ENCODE data around the gene HIP1R.

DNA sequence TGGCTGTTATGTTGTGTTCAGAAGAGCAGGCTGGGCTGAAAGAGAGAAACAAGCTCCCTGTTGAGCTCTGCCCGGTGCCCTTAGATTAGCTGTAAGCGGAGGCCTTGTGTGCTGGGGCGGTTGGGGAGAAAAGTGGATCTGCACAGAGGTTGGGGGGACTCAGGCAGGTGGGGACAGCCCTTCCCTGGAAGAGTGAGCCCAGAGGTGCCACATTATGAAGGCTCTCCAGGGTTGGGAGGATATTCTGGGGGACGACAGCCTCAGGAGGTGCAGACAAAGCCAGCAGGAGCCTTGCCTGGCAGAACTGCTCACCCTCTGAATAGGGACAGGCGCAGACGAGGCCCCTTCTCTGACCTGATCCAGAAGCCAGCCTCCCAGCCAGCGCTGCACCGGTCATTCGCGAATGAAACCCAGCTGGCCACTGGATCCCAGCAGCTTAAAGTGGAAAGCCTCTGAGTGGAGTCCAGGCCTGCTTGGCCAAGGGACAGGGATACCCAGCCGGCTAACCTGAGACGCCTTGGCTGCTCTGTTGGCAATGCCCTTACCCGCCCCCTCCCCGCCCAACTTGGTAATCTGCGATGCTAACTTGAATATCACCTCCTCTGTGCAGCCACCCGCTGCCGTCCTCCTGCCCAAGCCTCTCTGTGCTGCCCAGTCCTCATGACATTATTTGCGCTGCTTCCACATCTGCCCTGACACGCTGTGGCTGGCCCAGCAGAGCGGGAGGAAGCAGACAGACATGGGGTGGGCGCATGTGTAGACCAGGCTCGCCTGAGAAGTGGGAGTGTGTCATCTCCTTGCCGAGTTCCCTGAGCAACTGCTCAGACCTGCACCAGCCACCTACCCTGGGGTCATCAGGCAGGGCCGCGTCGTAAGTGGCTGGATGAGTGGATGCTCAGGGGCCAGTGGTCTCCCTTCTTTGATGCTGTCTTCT, 5.6 kb downstream of the HIP1R start:
- TF ChIP-seq, protein P1, sequence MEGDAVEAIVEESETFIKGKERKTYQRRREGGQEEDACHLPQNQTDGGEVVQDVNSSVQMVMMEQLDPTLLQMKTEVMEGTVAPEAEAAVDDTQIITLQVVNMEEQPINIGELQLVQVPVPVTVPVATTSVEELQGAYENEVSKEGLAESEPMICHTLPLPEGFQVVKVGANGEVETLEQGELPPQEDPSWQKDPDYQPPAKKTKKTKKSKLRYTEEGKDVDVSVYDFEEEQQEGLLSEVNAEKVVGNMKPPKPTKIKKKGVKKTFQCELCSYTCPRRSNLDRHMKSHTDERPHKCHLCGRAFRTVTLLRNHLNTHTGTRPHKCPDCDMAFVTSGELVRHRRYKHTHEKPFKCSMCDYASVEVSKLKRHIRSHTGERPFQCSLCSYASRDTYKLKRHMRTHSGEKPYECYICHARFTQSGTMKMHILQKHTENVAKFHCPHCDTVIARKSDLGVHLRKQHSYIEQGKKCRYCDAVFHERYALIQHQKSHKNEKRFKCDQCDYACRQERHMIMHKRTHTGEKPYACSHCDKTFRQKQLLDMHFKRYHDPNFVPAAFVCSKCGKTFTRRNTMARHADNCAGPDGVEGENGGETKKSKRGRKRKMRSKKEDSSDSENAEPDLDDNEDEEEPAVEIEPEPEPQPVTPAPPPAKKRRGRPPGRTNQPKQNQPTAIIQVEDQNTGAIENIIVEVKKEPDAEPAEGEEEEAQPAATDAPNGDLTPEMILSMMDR (IDR thresholded peaks at IDR 0.05): no peak
- no peak for TF ChIP-seq POLR2AphosphoS5 (IDR thresholded peaks at IDR 0.05)

Data from sigmoid colon (tissue), 4 donors.